ENCODE measurements around the gene NKIRAS2.
A peak's percentile ranks its signal among the peaks of the same experiment; 100 is the strongest.

NKIRAS2 gene

GRCh38 chr17:42026857-42027589, 7.1 kb downstream of the NKIRAS2 start:
- no peak for DNase-seq (ENCODE audit: low read depth in 2 of 2)

GRCh38 chr17:42027590-42027889, 7.7 kb downstream of the NKIRAS2 start:
- no peak for DNase-seq (ENCODE audit: low read depth in 2 of 2)

- DNase-seq (ENCODE audit: low read depth in 2 of 2) = no peak
Measured at GRCh38 chr17:42027961-42028790, 8.3 kb downstream of the NKIRAS2 start.

- DNase-seq (ENCODE audit: low read depth in 2 of 2) = no peak
Measured at GRCh38 chr17:42028791-42029127, 8.9 kb downstream of the NKIRAS2 start.

- DNase-seq (ENCODE audit: low read depth in 2 of 2) = no peak
Measured at GRCh38 chr17:42031584-42031983, 11.7 kb downstream of the NKIRAS2 start.

GRCh38 chr17:42034059-42034458, 14.2 kb downstream of the NKIRAS2 start:
- DNase-seq (ENCODE audit: low read depth in 2 of 2) = no peak

- DNase-seq (ENCODE audit: low read depth in 2 of 2) = no peak
Measured at GRCh38 chr17:42038221-42038973, 18.5 kb downstream of the NKIRAS2 start.

GRCh38 chr17:42039794-42040763, 20.2 kb downstream of the NKIRAS2 start:
- no peak for DNase-seq (ENCODE audit: low read depth in 2 of 2)

- no peak for DNase-seq (ENCODE audit: low read depth in 2 of 2)
Measured at GRCh38 chr17:42040818-42041217, 20.9 kb downstream of the NKIRAS2 start.

GRCh38 chr17:42041619-42042018, 21.7 kb downstream of the NKIRAS2 start:
- DNase-seq (ENCODE audit: low read depth in 2 of 2) = no peak

- no peak for DNase-seq (ENCODE audit: low read depth in 2 of 2)
Measured at GRCh38 chr17:42042598-42043319, 22.9 kb downstream of the NKIRAS2 start.

GRCh38 chr17:42045719-42046118, 25.8 kb downstream of the NKIRAS2 start:
- no peak for DNase-seq (ENCODE audit: low read depth in 2 of 2)

GRCh38 chr17:42047343-42047742, 27.5 kb downstream of the NKIRAS2 start:
- no peak for DNase-seq (ENCODE audit: low read depth in 2 of 2)

- DNase-seq (ENCODE audit: low read depth in 2 of 2) = no peak
Measured at GRCh38 chr17:42049834-42050392, 30.0 kb downstream of the NKIRAS2 start.

- peak in 1 of 2 experiments; percentile 24 for DNase-seq (ENCODE audit: low read depth in 2 of 2)
Measured at GRCh38 chr17:42050393-42051012, 30.6 kb downstream of the NKIRAS2 start, which contains the start of gene C17orf113. TSS of gene C17orf113 (minus strand) at chr17:42050601. CDS start at chr17:42043376, 7,225 bp downstream.

- no peak for DNase-seq (ENCODE audit: low read depth in 2 of 2)
Measured at GRCh38 chr17:42051013-42051400, 31.1 kb downstream of the NKIRAS2 start.

GRCh38 chr17:42051645-42052044, 31.8 kb downstream of the NKIRAS2 start:
- no peak for DNase-seq (ENCODE audit: low read depth in 2 of 2)

GRCh38 chr17:42052346-42052877, 32.5 kb downstream of the NKIRAS2 start:
- DNase-seq (ENCODE audit: low read depth in 2 of 2) = no peak

- no peak for DNase-seq (ENCODE audit: low read depth in 2 of 2)
Measured at GRCh38 chr17:42053731-42054500, 34.0 kb downstream of the NKIRAS2 start.
